BLaER1 (cell line): Measurements from ENCODE around the gene WWOX.

Experiments
- H3K27ac ChIP-seq: shearing (Covaris generic); formaldehyde crosslinking; 2 replicates; pipeline ENCODE4 v1.8.1; 2022
- H3K27me3 ChIP-seq: shearing (Covaris generic); formaldehyde crosslinking; 2 replicates; pipeline ENCODE4 v1.8.1; 2022
- H3K36me3 ChIP-seq: shearing (Covaris generic); formaldehyde crosslinking; 2 replicates; pipeline ENCODE4 v1.8.1; 2022
- H3K4me1 ChIP-seq: shearing (Covaris generic); formaldehyde crosslinking; 2 replicates; pipeline ENCODE4 v1.8.1; 2022
- H3K4me2 ChIP-seq: shearing (Covaris generic); formaldehyde crosslinking; 2 replicates; pipeline ENCODE4 v1.8.1; 2022
- H3K4me3 ChIP-seq: shearing (Covaris generic); formaldehyde crosslinking; 2 replicates; pipeline ENCODE4 v1.8.1; 2022
- H3K9ac ChIP-seq: shearing (Covaris generic); formaldehyde crosslinking; 2 replicates; pipeline ENCODE4 v1.8.1; 2022
- H3K9me3 ChIP-seq: shearing (Covaris generic); formaldehyde crosslinking; 2 replicates; pipeline ENCODE4 v1.8.1; 2022
- H4K20me1 ChIP-seq: shearing (Covaris generic); formaldehyde crosslinking; 2 replicates; pipeline ENCODE4 v1.8.1; 2022
- Cebpa-rat ChIP-seq: shearing (Covaris generic); IDR thresholded peaks from 2 replicates; pipeline ENCODE4 v1.8.1; 2022

The WWOX gene

DNA sequence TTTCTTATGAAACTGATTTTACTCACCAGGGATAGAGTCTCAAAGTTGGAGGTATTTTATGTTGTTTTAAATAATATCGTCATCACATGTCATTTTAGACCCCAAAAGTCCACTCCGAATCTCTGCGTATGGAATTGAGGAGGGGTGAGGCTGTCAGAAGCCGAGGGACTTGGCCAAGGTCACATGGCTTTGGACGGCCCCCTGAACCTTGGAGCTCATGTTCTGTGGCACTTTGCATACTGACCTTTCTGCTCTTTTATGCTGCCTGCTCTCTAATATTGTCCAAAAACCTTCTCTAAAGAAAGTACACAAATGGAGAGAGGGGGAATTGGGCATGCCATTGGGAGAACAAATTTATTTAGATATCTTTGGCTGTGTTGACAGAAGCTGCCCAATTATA, 700.0 kb downstream of the WWOX start:
- H3K4me2 ChIP-seq = no peak overlapping the region
- no peak overlapping the region for H3K9ac ChIP-seq

DNA sequence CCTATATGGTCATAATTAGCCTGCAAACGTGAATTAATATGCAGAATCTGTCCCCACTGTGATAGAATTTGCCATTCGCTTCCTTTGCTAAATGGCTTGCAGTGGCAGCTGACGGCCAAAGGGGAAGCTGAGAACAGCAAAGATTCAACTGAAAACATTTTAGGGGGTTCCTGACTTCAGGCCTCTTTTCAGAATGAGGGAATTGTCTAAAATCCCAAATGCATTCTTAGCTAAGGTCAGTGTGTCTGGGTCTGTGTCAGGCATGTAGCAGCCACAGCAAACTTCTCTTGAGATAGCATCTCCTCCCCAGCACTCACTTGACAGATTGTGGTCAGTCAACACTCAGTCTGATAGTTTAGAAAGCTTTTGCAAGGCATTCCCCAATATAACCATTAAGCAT, 701.1 kb downstream of the WWOX start:
- no peaks in the 10 kb centered on the region for H3K9me3 ChIP-seq
- H3K4me3 ChIP-seq = no peak overlapping the region
- TF ChIP-seq Cebpa-rat = no peak
- no peaks in the 10 kb centered on the region for H3K36me3 ChIP-seq
- no peaks in the 10 kb centered on the region for H3K4me1 ChIP-seq
- H3K27ac ChIP-seq = no peak overlapping the region
- H3K27me3 ChIP-seq = no peaks in the 10 kb centered on the region
- H3K9ac ChIP-seq = no peak overlapping the region
- no peaks in the 10 kb centered on the region for H4K20me1 ChIP-seq
- H3K4me2 ChIP-seq = no peak overlapping the region

More for the DNA sequence above, 700.0 kb downstream of the WWOX start:
- Histone ChIP-seq H3K27ac (no peak overlapping the region), H3K9me3 (no peaks in the 10 kb centered on the region), H4K20me1 (no peaks in the 10 kb centered on the region), H3K4me1 (no peaks in the 10 kb centered on the region), H3K4me3 (no peak overlapping the region), H3K27me3 (no peaks in the 10 kb centered on the region), H3K36me3 (no peaks in the 10 kb centered on the region)
- TF ChIP-seq Cebpa-rat = no peak

DNA sequence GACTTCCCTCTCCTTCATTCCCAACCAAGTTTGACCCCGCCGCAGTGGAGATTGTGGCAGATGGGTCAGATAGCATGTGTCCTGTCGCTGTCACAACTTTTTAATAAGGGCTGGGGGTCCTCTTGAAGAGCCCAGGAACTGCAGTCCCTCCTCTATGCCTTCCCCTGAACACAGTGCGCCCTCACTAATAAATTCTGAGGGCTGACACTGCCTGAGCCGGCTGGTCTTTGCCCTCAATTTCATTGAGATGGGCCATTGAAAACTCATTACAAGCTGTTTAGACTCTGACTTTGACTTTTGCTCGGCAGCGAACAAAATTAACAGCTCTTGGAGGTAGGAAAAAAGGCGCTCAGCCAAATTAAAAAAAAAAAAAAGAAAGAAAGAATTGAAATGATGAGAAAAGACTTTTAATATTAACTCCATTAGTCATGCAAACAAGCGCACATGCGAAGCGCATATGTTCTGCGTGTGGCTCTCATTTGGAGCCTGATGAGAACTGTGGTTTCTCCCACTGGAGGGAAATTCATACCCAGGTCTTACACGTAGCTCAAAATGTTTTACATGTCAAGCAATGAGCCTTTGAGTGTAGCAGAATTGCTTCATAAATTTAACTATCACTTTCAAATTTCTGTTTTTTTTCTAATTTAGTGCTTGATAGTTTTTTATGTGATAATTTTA, 704.7 kb downstream of the WWOX start:
- H3K4me3 ChIP-seq = no peak overlapping the region
- H3K4me1 ChIP-seq = no peaks in the 10 kb centered on the region
- no peak overlapping the region for H3K27ac ChIP-seq
- H3K27me3 ChIP-seq = no peaks in the 10 kb centered on the region
- H3K36me3 ChIP-seq = no peaks in the 10 kb centered on the region
- no peak overlapping the region for H3K9ac ChIP-seq
- no peaks in the 10 kb centered on the region for H4K20me1 ChIP-seq
- H3K4me2 ChIP-seq = no peak overlapping the region
- TF ChIP-seq Cebpa-rat = no peak
- no peaks in the 10 kb centered on the region for H3K9me3 ChIP-seq

DNA sequence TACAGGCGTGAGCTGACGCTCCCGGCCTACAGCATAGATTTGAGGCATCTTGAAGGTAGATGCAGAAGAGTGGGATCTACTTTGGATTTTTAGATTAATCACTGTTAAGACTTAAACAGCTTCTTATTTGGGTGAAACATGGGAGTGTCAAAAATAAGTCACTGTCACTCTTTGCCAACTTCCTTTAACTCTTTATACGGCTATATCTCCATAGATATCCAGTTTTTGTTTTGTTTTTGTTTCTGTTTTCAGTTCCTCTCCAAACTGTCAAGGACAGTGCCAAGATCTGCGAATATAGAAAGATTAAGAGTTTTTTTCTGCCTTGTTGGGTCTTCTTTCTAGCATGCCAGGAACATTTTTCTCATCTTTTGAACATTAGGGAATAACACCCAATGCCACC, 706.1 kb downstream of the WWOX start:
- Histone ChIP-seq H4K20me1 (no peaks in the 10 kb centered on the region), H3K4me3 (no peak overlapping the region), H3K9ac (no peak overlapping the region), H3K4me1 (peaks cover 6% of the 10 kb centered on the region; the same call in 1 of the 2 replicates), H3K36me3 (no peaks in the 10 kb centered on the region), H3K9me3 (no peaks in the 10 kb centered on the region), H3K27ac (no peak overlapping the region), H3K27me3 (no peaks in the 10 kb centered on the region), H3K4me2 (no peak overlapping the region)
- TF ChIP-seq Cebpa-rat = no peak

DNA sequence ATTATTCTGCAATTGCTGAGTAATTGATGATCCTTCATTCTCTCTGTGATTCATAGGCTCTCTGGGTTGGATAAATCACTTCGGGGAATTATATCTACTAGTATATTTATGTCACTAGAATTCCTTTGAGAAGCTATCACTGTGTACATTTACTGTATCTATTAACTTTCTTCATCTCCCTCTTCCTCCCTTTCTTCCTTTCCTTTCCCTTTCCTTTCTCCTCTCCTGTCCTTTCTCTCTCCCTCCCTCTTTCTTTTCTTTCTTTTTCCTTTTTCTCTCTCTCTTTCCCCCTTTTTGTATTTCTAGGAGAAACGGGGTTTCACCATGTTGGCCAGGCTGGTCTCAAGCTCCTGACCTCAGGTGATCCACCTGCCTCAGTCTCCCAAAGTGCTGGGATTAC, 711.8 kb downstream of the WWOX start:
- no peak overlapping the region for H3K27ac ChIP-seq
- no peak for TF ChIP-seq Cebpa-rat
- no peak overlapping the region for H3K4me3 ChIP-seq
- H3K9ac ChIP-seq = no peak overlapping the region
- no peaks in the 10 kb centered on the region for H3K27me3 ChIP-seq
- no peaks in the 10 kb centered on the region for H3K36me3 ChIP-seq
- peaks cover 6% of the 10 kb centered on the region; the same call in 1 of the 2 replicates for H3K4me1 ChIP-seq
- no peak overlapping the region for H3K4me2 ChIP-seq
- no peaks in the 10 kb centered on the region for H4K20me1 ChIP-seq
- H3K9me3 ChIP-seq = no peaks in the 10 kb centered on the region

DNA sequence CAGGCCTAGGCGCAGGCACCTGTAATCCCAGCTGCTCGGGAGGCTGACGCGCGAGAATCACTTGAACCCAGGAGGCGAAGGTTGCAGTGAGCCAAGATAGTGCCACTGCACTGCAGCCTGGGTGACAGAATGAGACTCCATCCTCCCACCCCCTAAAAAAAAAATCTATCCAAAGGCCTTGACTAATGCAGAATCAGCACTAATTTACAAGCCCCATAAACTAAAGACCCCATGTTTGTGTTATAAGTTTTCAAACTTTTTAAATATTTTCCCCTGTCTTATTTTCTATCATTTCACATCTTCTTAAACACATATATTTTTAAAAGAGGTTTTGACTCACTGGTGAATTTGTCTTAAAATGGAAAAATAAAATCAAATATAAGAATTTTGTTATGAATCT, 713.1 kb downstream of the WWOX start:
- Histone ChIP-seq H3K9me3 (no peaks in the 10 kb centered on the region), H3K9ac (no peak overlapping the region)
- no peak for TF ChIP-seq Cebpa-rat

DNA sequence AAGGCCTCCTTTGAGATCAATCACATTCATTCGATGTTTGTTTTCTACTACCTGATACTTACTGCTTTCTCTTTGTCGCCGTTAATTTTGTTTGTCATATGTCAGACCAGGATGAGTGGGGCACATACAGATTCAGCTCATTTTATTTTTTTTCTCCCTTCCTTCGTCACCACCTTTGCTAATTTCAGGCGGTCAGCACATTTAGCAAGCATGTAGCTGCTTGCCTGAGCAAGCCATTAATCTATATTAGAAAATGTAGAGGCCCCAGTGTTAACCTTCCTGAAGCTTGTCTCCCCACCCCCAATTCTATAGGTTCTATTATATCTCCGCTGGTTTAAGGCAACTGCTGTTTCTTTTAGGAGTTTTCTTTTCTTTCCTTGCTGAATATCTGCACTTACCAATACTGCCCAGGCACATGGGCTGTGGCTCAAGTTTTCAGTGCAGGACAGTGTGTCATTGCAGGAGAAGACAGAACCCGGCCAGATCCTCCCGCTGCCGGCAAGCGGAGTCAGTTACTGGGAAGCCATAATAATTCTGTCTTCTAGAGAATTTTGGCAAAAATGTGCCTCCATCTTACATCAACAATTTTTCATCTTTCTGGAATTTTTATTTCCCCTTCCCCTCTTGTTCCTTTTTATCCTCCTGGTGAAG, 714.3 kb downstream of the WWOX start:
- Histone ChIP-seq H3K27ac (no peak overlapping the region), H3K4me2 (no peak overlapping the region), H3K27me3 (no peaks in the 10 kb centered on the region), H3K9ac (no peak overlapping the region), H3K36me3 (no peaks in the 10 kb centered on the region), H3K4me3 (no peak overlapping the region), H3K4me1 (peaks cover 6% of the 10 kb centered on the region; the same call in 1 of the 2 replicates), H4K20me1 (no peaks in the 10 kb centered on the region), H3K9me3 (no peaks in the 10 kb centered on the region)
- TF ChIP-seq Cebpa-rat = no peak

More for the DNA sequence above, 713.1 kb downstream of the WWOX start:
- Histone ChIP-seq H3K27ac (no peak overlapping the region), H3K4me1 (peaks cover 6% of the 10 kb centered on the region; the same call in 1 of the 2 replicates), H3K36me3 (no peaks in the 10 kb centered on the region), H4K20me1 (no peaks in the 10 kb centered on the region), H3K4me3 (no peak overlapping the region), H3K27me3 (no peaks in the 10 kb centered on the region), H3K4me2 (no peak overlapping the region)

DNA sequence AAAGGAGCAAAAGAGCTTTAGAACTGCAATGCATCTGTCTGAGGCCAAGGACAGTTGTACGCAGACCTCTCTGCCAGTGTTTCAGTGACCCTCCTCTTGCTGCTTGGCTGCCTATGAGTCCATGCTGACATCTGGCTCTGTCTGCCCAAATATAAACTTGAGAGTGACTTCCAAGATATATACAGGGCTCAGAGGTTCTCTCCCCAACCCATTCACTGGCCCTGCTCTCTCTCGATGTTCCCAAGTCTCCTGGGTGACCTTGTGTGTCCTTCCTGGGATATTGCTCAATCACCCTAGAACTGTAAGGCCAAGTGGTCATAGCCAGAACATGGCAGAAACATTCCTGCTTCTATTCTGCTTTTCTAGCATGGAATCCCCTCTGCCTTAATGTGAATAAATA, 716.3 kb downstream of the WWOX start:
- H3K4me3 ChIP-seq = no peak overlapping the region
- no peaks in the 10 kb centered on the region for H3K9me3 ChIP-seq
- no peak overlapping the region for H3K9ac ChIP-seq
- H3K27ac ChIP-seq = no peak overlapping the region
- H4K20me1 ChIP-seq = no peaks in the 10 kb centered on the region
- H3K36me3 ChIP-seq = no peaks in the 10 kb centered on the region
- no peak for TF ChIP-seq Cebpa-rat
- no peaks in the 10 kb centered on the region for H3K27me3 ChIP-seq
- no peak overlapping the region for H3K4me2 ChIP-seq
- H3K4me1 ChIP-seq = no peaks in the 10 kb centered on the region

DNA sequence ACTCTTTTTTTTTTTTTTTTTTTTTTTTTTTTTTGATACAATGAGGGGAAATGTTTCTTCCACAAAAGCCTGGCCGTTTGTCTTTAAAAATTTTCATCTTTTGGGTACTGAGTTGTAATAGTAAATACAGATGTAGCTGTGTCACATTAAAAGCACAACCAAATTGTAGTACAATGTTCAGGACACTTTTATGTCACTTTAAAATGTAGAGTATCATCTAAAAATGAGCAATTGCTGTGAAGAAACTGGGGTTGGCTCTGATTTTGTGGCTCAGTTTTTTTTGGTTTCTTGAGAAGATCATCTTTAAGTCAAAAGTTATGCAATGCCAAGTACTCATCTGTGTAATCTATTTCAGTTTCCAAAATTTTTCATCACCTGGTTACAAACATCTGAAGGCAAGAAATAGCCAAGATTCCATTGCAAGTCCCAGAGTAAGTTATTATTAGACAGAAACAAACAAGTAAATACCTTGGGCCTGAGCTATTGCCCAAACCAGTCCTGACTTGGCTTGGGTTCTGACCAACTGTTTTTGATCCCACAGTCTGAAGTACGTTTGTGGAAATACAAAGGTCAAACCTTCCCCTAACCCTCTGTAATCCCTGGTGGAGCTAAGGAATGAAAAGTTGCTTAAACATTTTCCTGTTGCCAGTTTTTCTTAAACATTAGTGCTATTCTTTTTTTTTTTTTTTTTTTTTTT, 717.2 kb downstream of the WWOX start:
- no peak overlapping the region for H3K4me2 ChIP-seq
- H3K27me3 ChIP-seq = no peaks in the 10 kb centered on the region
- H3K9me3 ChIP-seq = no peaks in the 10 kb centered on the region
- H3K9ac ChIP-seq = no peak overlapping the region
- H3K27ac ChIP-seq = no peak overlapping the region
- no peaks in the 10 kb centered on the region for H4K20me1 ChIP-seq
- no peaks in the 10 kb centered on the region for H3K36me3 ChIP-seq
- TF ChIP-seq Cebpa-rat = no peak
- no peaks in the 10 kb centered on the region for H3K4me1 ChIP-seq
- H3K4me3 ChIP-seq = no peak overlapping the region

DNA sequence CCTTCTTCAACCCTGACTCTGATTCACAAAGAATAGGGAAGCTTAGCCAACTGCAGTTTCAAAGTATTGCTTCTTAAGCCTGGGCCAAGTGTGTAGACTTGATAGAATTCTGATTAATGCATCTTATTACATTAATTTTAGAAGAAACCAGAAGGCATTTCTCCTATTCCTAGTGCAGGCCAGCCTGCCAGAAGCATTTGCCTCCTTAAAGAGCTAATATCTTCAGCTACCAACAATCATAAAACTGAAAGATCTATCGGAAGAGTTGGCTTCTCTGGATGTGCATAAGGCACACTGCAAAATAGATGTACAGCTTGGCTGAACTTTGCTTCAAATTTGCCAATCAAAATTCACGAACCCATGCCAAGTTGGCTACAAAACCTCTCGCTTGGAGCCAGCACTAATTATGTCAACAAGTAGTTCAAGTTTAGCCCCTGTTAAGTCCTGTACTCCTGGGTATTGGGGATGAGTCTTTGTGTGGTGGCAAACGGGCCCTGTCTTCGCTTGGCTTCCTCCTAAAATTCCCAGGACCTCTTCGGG, 717.8 kb downstream of the WWOX start:
- no peaks in the 10 kb centered on the region for H3K4me1 ChIP-seq

More for the DNA sequence above, 717.8 kb downstream of the WWOX start:
- Histone ChIP-seq H3K9me3 (no peaks in the 10 kb centered on the region), H3K4me3 (no peak overlapping the region), H3K4me2 (no peak overlapping the region), H3K36me3 (no peaks in the 10 kb centered on the region), H3K27me3 (no peaks in the 10 kb centered on the region), H3K27ac (no peak overlapping the region), H4K20me1 (no peaks in the 10 kb centered on the region), H3K9ac (no peak overlapping the region)
- no peak for TF ChIP-seq Cebpa-rat
